ENCODE data around the gene STK39. TPM values are rescaled to one million over a fixed set of nuclear protein-coding genes. Genes with fewer than 3 reads are reported as not detected.

Gene STK39
- polyA plus RNA-seq, 1 donor from 2014 or later = 9.5 TPM

GRCh38 chr2:168289880-168290279 lies 42.5 kb upstream of the STK39 start (continued):
- TF ChIP-seq, protein P1, sequence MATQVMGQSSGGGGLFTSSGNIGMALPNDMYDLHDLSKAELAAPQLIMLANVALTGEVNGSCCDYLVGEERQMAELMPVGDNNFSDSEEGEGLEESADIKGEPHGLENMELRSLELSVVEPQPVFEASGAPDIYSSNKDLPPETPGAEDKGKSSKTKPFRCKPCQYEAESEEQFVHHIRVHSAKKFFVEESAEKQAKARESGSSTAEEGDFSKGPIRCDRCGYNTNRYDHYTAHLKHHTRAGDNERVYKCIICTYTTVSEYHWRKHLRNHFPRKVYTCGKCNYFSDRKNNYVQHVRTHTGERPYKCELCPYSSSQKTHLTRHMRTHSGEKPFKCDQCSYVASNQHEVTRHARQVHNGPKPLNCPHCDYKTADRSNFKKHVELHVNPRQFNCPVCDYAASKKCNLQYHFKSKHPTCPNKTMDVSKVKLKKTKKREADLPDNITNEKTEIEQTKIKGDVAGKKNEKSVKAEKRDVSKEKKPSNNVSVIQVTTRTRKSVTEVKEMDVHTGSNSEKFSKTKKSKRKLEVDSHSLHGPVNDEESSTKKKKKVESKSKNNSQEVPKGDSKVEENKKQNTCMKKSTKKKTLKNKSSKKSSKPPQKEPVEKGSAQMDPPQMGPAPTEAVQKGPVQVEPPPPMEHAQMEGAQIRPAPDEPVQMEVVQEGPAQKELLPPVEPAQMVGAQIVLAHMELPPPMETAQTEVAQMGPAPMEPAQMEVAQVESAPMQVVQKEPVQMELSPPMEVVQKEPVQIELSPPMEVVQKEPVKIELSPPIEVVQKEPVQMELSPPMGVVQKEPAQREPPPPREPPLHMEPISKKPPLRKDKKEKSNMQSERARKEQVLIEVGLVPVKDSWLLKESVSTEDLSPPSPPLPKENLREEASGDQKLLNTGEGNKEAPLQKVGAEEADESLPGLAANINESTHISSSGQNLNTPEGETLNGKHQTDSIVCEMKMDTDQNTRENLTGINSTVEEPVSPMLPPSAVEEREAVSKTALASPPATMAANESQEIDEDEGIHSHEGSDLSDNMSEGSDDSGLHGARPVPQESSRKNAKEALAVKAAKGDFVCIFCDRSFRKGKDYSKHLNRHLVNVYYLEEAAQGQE (IDR thresholded peaks at IDR 0.05; ENCODE audit: borderline replicate concordance) = no peak

DNA sequence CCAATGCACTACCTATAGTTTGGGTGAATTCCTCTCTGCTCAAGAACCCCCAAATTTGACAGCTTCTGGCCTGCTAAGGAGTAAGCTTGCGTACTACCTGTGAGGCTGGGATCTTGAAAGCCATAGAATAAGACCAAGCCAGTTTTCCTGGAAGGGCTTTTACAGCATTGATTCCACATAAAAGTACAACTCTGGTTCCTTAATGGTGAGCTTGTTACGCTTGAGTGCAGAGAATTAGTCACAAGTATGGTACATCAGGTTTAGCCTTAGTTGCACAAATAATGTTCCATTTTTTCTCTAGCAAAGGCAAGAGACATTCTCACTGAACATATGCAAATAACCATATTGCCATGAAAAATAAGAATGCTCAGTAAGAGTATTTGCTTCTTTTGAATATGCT lies 39.1 kb upstream of the STK39 start:
- Histone ChIP-seq H3K4me2 (ENCODE audit: low read length) (no peak overlapping the region), H3K9me3 (ENCODE audit: low read length) (no peaks in the 10 kb centered on the region), H3K9ac (ENCODE audit: low read length) (no peak overlapping the region), H2AFZ (ENCODE audit: low read depth, low read length) (no peak overlapping the region), H3K79me2 (replicated peaks; ENCODE audit: insufficient read depth, low read length) (no peaks in the 10 kb centered on the region), H3K27me3 (ENCODE audit: insufficient read depth, low read depth, low read length) (no peaks in the 10 kb centered on the region), H3K9me2 (ENCODE audit: insufficient read depth, low read length) (no peaks in the 10 kb centered on the region), H3K36me3 (ENCODE audit: insufficient read depth, low read length) (no peaks in the 10 kb centered on the region), H3K27ac (ENCODE audit: low read length) (no peak overlapping the region), H3F3A (ENCODE audit: insufficient read depth, low read length, poor library complexity, severe bottlenecking) (no peaks in the 10 kb centered on the region), H3K4me3 (ENCODE audit: low read length) (no peak overlapping the region), H4K20me1 (ENCODE audit: insufficient read depth) (no peaks in the 10 kb centered on the region)
- TF ChIP-seq SMC3 (conservative IDR thresholded peaks at IDR 0.05; ENCODE audit: poor library complexity) (no peak), MXI1 (conservative IDR thresholded peaks at IDR 0.05; ENCODE audit: poor library complexity, severe bottlenecking) (no peak), EZH2 (IDR thresholded peaks at IDR 0.05; ENCODE audit: borderline replicate concordance, insufficient read depth, low read length, poor library complexity, severe bottlenecking) (no peak), POLR2AphosphoS5 (IDR thresholded peaks at IDR 0.05) (no peak), RAD21 (conservative IDR thresholded peaks at IDR 0.05) (no peak), TAF1 (IDR thresholded peaks at IDR 0.05; ENCODE audit: low read depth) (no peak), EP300 (conservative IDR thresholded peaks at IDR 0.05; ENCODE audit: poor library complexity, severe bottlenecking) (no peak)
- TF ChIP-seq, protein P1 (IDR thresholded peaks at IDR 0.05; ENCODE audit: borderline replicate concordance) = no peak
- TF ChIP-seq, protein P2, sequence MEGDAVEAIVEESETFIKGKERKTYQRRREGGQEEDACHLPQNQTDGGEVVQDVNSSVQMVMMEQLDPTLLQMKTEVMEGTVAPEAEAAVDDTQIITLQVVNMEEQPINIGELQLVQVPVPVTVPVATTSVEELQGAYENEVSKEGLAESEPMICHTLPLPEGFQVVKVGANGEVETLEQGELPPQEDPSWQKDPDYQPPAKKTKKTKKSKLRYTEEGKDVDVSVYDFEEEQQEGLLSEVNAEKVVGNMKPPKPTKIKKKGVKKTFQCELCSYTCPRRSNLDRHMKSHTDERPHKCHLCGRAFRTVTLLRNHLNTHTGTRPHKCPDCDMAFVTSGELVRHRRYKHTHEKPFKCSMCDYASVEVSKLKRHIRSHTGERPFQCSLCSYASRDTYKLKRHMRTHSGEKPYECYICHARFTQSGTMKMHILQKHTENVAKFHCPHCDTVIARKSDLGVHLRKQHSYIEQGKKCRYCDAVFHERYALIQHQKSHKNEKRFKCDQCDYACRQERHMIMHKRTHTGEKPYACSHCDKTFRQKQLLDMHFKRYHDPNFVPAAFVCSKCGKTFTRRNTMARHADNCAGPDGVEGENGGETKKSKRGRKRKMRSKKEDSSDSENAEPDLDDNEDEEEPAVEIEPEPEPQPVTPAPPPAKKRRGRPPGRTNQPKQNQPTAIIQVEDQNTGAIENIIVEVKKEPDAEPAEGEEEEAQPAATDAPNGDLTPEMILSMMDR (IDR thresholded peaks at IDR 0.05; ENCODE audit: poor library complexity, severe bottlenecking) = no peak
